ENCODE data around the gene MAD1L1. TPM values are rescaled to one million over a fixed set of nuclear protein-coding genes. Genes with fewer than 3 reads are reported as not detected.

The MAD1L1 gene
- polyA plus RNA-seq, 3 donors from 2014 or later, result 85.0 to 166 (median 97.0) TPM

GRCh38 chr7:2106440-2106839, 126.3 kb downstream of the MAD1L1 start:
- DNase-seq, result no peak
- H3K4me3 Mint-ChIP-seq, result no peak overlapping the region
- H3K4me1 Mint-ChIP-seq, result peaks cover 48 to 50% of the 10 kb centered on the region in 2 donors
- peaks cover 13 to 33% (median 33%) of the 10 kb centered on the region in 3 donors for H3K27me3 Mint-ChIP-seq (ENCODE audit: low read depth in 3 of 3)
- H3K9me3 Mint-ChIP-seq, result peaks cover 4 to 12% (median 9%) of the 10 kb centered on the region in 6 donors
- H3K27ac Mint-ChIP-seq, result no peak overlapping the region
- H3K36me3 Mint-ChIP-seq, result peaks cover 10 to 15% (median 14%) of the 10 kb centered on the region in 3 donors

- Mint-ChIP-seq H3K4me3 (no peak overlapping the region), H3K27me3 (ENCODE audit: low read depth in 3 of 3) (peaks cover 14 to 33% (median 31%) of the 10 kb centered on the region in 3 donors)
Observed at GRCh38 chr7:2105917-2106316, 126.8 kb downstream of the MAD1L1 start.

DNA sequence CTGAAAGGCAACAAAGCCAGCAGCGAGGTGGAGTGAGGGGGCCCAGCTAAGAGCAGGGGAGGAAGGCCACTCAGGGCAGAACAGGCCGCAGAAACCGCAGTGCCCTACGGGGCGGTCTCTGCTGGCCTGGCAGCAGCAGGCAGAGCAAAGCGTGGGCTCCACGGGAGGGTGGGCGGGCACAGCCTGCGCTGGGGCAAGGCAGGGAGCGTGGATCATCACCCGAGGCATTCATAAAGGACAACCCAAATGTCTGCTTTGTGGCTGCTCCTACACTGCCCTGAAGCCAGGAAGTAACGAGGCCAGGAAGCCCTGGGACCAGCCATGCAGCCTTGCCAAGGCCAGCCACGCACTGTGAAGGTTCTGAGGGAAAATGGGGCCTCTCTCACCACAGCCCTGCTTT, 127.5 kb downstream of the MAD1L1 start:
- Mint-ChIP-seq H3K36me3 (peaks cover 8 to 14% (median 11%) of the 10 kb centered on the region in 3 donors), H3K27me3 (ENCODE audit: low read depth in 3 of 3) (peaks cover 16 to 33% (median 32%) of the 10 kb centered on the region in 3 donors), H3K4me3 (no peak overlapping the region), H3K4me1 (peaks cover 41 to 44% of the 10 kb centered on the region in 2 donors), H3K27ac (peak overlapping the region in 3 of 6 donors; percentile 12 to 76 (median 50)), H3K9me3 (peaks cover 4 to 12% (median 9%) of the 10 kb centered on the region in 6 donors)
- DNase-seq, result no peak

More at GRCh38 chr7:2105917-2106316, 126.8 kb downstream of the MAD1L1 start:
- peaks cover 4 to 12% (median 9%) of the 10 kb centered on the region in 6 donors for H3K9me3 Mint-ChIP-seq
- H3K27ac Mint-ChIP-seq, result no peak overlapping the region
- H3K4me1 Mint-ChIP-seq, result peaks cover 45 to 46% of the 10 kb centered on the region in 2 donors
- peaks cover 10 to 15% (median 14%) of the 10 kb centered on the region in 3 donors for H3K36me3 Mint-ChIP-seq
- DNase-seq, result no peak

GRCh38 chr7:2104716-2105115, 128.0 kb downstream of the MAD1L1 start:
- peaks cover 4 to 12% (median 9%) of the 10 kb centered on the region in 6 donors for H3K9me3 Mint-ChIP-seq
- H3K4me1 Mint-ChIP-seq, result peaks cover 45 to 50% of the 10 kb centered on the region in 2 donors
- peaks cover 17 to 39% (median 38%) of the 10 kb centered on the region in 3 donors for H3K27me3 Mint-ChIP-seq (ENCODE audit: low read depth in 3 of 3)
- H3K4me3 Mint-ChIP-seq, result peak overlapping the region in 2 of 5 donors; percentile 9 to 63
- peaks cover 2 to 12% (median 7%) of the 10 kb centered on the region in 3 donors for H3K36me3 Mint-ChIP-seq
- no peak for DNase-seq
- H3K27ac Mint-ChIP-seq, result peak overlapping the region in 5 of 6 donors; percentile 65 to 81 (median 75)

DNA sequence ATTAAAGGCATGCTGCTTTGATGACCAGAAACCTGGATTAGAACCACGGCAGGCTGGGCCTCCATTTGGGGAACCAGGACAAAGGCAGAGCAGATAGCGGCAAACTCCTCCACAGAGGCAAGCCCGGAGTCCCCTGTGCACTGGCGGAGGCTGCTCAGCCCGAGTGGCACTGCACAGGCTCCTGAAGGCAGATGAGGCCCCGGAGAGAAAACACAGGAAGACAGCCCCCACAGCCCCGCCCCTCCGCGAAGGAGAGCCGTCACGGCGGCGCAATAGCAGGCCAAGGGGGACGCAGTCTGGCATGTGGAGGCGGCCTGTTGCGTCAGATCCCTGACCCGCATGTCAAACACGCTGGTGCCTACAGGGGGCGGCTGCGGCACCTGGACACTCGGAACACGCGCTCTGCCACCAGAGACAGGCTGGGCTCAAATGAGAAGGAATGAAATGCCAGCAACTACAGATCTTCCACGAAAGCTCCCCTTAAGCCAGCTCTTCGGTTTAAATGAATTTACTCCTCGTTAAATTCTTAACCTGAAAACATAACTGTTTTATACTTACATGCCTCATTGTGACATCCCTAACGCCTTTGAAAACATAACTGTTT, 128.5 kb downstream of the MAD1L1 start:
- Mint-ChIP-seq H3K4me1 (peaks cover 50 to 55% of the 10 kb centered on the region in 2 donors), H3K4me3 (peak overlapping the region in 4 of 5 donors; percentile 9 to 63 (median 36)), H3K27me3 (ENCODE audit: low read depth in 3 of 3) (peaks cover 17 to 41% (median 40%) of the 10 kb centered on the region in 3 donors), H3K9me3 (peaks cover 4 to 12% (median 9%) of the 10 kb centered on the region in 6 donors), H3K27ac (peak overlapping the region in 5 of 6 donors; percentile 65 to 81 (median 75)), H3K36me3 (peaks cover 0 to 10% (median 5%) of the 10 kb centered on the region in 3 donors)
- DNase-seq, result peak; percentile 55 to 79 (median 63)

DNA sequence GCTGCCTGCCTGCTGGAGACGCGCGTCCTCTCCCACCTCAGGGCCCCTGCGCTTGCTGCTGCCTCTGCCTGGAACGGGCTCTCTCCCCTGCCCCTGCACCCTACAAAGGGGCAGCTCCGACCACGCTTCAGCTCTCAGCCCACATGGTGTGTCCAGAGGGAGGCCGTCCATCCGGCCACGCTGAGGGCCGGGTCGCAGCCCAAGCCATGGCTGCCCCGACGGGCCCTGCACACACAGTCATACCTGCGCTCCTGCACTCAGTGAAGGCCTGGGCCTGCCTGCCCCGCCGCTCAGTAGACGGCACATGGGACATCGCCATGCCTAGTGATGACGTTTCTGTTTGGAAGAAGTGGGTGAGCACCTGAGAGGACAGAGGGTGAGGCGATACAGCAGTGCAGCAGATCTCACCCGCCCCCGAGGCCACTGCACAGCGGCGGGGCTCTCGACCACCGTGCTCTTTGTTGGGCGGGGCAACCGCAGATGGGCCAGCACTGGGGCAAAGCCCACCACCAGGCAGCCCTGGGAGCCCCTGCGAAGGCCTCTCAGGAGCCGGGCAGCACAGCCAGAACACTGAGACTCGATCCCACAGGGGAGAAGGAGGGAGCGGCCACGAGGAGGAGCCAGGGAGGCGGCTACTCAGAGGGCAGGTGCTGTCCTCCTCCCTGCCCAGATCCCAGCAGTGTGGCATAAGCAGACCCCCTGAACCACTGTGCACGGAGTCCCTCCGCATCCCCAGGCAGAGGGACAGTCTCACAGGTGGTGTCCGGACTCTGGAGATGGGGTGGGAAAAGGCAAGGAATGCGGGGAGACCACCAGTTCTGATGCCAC, 129.5 kb downstream of the MAD1L1 start:
- peaks cover 59 to 64% of the 10 kb centered on the region in 2 donors for H3K4me1 Mint-ChIP-seq
- no peak for DNase-seq
- peaks cover 0 to 10% (median 5%) of the 10 kb centered on the region in 3 donors for H3K36me3 Mint-ChIP-seq
- peak overlapping the region in 1 of 5 donors; percentile 52 for H3K4me3 Mint-ChIP-seq
- H3K27me3 Mint-ChIP-seq (ENCODE audit: low read depth in 3 of 3), result peaks cover 17 to 43% (median 38%) of the 10 kb centered on the region in 3 donors
- H3K9me3 Mint-ChIP-seq, result peaks cover 4 to 12% (median 9%) of the 10 kb centered on the region in 6 donors
- peak overlapping the region; percentile 20 to 100 (median 64) for H3K27ac Mint-ChIP-seq

GRCh38 chr7:2102375-2102723, 130.4 kb downstream of the MAD1L1 start:
- DNase-seq, result peak; percentile 75 to 79 (median 79)
- H3K36me3 Mint-ChIP-seq, result peaks cover 0 to 8% (median 5%) of the 10 kb centered on the region in 3 donors
- H3K27me3 Mint-ChIP-seq (ENCODE audit: low read depth in 3 of 3), result peaks cover 17 to 52% (median 43%) of the 10 kb centered on the region in 3 donors
- peaks cover 4 to 13% (median 9%) of the 10 kb centered on the region in 6 donors for H3K9me3 Mint-ChIP-seq
- peak overlapping the region; percentile 93 to 100 (median 96) for H3K27ac Mint-ChIP-seq
- H3K4me1 Mint-ChIP-seq, result peaks cover 68 to 70% of the 10 kb centered on the region in 2 donors
- peak overlapping the region; percentile 53 to 83 (median 69) for H3K4me3 Mint-ChIP-seq

- DNase-seq, result no peak
- H3K27ac Mint-ChIP-seq, result peak overlapping the region; percentile 93 to 100 (median 96)
- peaks cover 17 to 53% (median 43%) of the 10 kb centered on the region in 3 donors for H3K27me3 Mint-ChIP-seq (ENCODE audit: low read depth in 3 of 3)
- H3K4me3 Mint-ChIP-seq, result peak overlapping the region; percentile 53 to 83 (median 69)
- H3K4me1 Mint-ChIP-seq, result peaks cover 72 to 74% of the 10 kb centered on the region in 2 donors
- H3K9me3 Mint-ChIP-seq, result peaks cover 4 to 13% (median 9%) of the 10 kb centered on the region in 6 donors
- peaks cover 0 to 8% (median 5%) of the 10 kb centered on the region in 3 donors for H3K36me3 Mint-ChIP-seq
Observed at GRCh38 chr7:2101630-2102374, 130.9 kb downstream of the MAD1L1 start.

- Mint-ChIP-seq H3K9me3 (peaks cover 4 to 13% (median 9%) of the 10 kb centered on the region in 6 donors), H3K36me3 (peaks cover 0 to 8% (median 5%) of the 10 kb centered on the region in 3 donors), H3K4me1 (peaks cover 71 to 84% of the 10 kb centered on the region in 2 donors), H3K4me3 (peak overlapping the region in 2 of 5 donors; percentile 13 to 33), H3K27ac (peak overlapping the region in 4 of 6 donors; percentile 62 to 86 (median 72)), H3K27me3 (ENCODE audit: low read depth in 3 of 3) (peaks cover 17 to 53% (median 44%) of the 10 kb centered on the region in 3 donors)
- no peak for DNase-seq
Observed at GRCh38 chr7:2100278-2101208, 132.2 kb downstream of the MAD1L1 start.

DNA sequence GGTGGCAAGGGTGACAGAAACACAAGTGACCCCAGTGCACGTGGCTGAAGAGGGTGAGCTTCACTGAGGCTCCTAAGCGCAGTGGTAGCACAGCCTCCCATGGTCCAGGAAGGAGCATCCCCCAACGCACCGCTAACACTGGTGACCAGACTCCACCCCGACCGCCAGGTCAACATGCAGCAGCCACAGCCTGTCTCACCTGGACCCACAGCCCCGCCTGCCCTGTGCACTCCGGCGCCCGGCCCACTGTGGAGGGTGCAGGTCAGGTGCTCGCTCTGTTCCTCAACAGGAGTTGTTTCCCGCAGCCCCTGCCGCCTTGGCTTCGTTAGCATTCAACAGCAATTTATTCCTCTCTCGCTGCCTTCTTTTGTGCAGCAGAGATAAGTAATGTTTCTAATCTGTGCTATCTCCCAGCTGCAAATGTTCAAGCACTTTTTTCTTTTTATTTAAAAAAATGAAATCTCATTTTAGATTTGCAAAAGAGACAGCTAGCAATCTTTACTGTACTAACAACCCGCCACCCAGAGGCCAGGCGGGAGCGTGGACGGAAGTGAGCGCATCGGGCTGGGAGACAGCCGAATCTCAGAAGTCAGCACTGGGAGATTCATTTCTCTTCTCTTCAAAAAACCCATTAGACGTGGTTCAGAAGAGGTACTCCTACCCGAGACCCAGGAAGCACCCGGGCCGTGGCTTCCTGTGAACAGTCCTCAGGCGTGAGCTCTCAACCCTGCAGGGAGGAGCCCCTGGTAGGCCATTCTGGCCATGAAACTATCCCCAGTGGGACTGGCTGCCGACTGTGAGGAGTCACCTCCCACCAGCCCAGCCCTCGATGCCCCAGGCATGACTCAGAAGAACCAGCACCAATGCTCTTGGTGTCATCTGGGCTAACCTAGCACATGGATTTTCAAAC, 133.4 kb downstream of the MAD1L1 start:
- Mint-ChIP-seq H3K27ac (peak overlapping the region in 5 of 6 donors; percentile 44 to 90 (median 73)), H3K9me3 (peaks cover 4 to 13% (median 9%) of the 10 kb centered on the region in 6 donors), H3K27me3 (ENCODE audit: low read depth in 3 of 3) (peaks cover 17 to 51% (median 41%) of the 10 kb centered on the region in 3 donors), H3K36me3 (peaks cover 0 to 8% (median 5%) of the 10 kb centered on the region in 3 donors), H3K4me1 (peaks cover 68 to 84% of the 10 kb centered on the region in 2 donors), H3K4me3 (peak overlapping the region; percentile 13 to 53 (median 45))
- DNase-seq, result peak; percentile 41 to 46 (median 42)

DNA sequence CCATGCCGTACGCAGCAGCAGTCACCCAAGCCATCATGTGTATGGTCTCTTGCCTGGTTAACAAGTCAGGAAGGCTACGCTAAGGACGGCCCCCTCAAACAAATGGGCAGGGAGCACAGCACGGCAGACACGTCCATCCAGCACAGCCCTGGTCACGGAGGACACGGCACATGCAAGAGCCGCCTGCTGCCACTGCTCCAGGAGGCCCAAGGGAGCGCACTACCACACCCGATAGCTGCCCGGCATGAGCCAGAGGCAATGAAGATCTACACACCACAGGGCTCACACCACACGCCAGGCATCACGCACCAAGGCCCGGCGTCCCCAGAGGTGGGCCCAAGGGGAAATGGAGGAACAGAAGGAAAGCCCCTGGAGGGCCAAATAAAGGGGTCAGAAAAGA, 134.2 kb downstream of the MAD1L1 start:
- DNase-seq, result no peak
- H3K9me3 Mint-ChIP-seq, result peaks cover 4 to 13% (median 9%) of the 10 kb centered on the region in 6 donors
- H3K27me3 Mint-ChIP-seq (ENCODE audit: low read depth in 3 of 3), result peaks cover 17 to 45% (median 35%) of the 10 kb centered on the region in 3 donors
- H3K4me1 Mint-ChIP-seq, result peaks cover 63 to 84% of the 10 kb centered on the region in 2 donors
- peak overlapping the region in 2 of 5 donors; percentile 16 to 50 for H3K4me3 Mint-ChIP-seq
- peaks cover 3 to 8% (median 8%) of the 10 kb centered on the region in 3 donors for H3K36me3 Mint-ChIP-seq
- H3K27ac Mint-ChIP-seq, result peak overlapping the region in 1 of 6 donors; percentile 56
